K562 (cell line): Measurements from ENCODE around the gene MAMDC4. TPM values are rescaled to one million over a fixed set of nuclear protein-coding genes. Genes with fewer than 3 reads are reported as not detected.

Source experiments
- ADNP ChIP-seq: fragments of 200-800 bp; sonication (Bioruptor generic); IDR thresholded peaks from 2 replicates; pipeline ENCODE4 v1.6.1; 2016; ENCODE audit warnings: missing genetic modification characterization, missing compliant biosample characterization
- CCAR2 ChIP-seq: fragments of 200-400 bp; formaldehyde crosslinking; IDR thresholded peaks from 2 replicates; pipeline ENCODE4 v1.6.1; 2017; ENCODE audit warnings: mild to moderate bottlenecking, low read depth, low read length
- MCM2 ChIP-seq: fragments of 450-650 bp; IDR thresholded peaks from 2 replicates; pipeline ENCODE4 v1.6.1; 2017; ENCODE audit warnings: low read depth, mild to moderate bottlenecking
- MECOM ChIP-seq: fragments of 250-450 bp; sonication (Bioruptor Pico); IDR thresholded peaks from 2 replicates; pipeline ENCODE4 v1.8.0; 2022; ENCODE audit warnings: inconsistent platforms
- PHTF2 ChIP-seq: fragments of 250-450 bp; sonication (Bioruptor Pico); IDR thresholded peaks from 2 replicates; pipeline ENCODE4 v1.5.0; 2021; ENCODE audit warnings: mild to moderate bottlenecking
- POLR2G ChIP-seq: fragments of 200-400 bp; formaldehyde crosslinking; IDR thresholded peaks from 2 replicates; pipeline ENCODE4 v1.6.1; 2017; ENCODE audit warnings: low read depth, mild to moderate bottlenecking, antibody characterized with exemption, low read length, moderate library complexity
- ZC3H8 ChIP-seq: fragments of 450-650 bp; IDR thresholded peaks from 2 replicates; pipeline ENCODE4 v1.6.1; 2017
- ZSCAN32 ChIP-seq: fragments of 450-650 bp; formaldehyde crosslinking; IDR thresholded peaks from 2 replicates; pipeline ENCODE4 v1.4.0; 2020; ENCODE audit warnings: mild to moderate bottlenecking, moderate library complexity
- polyA plus RNA-seq, 8 experiments: library from polyadenylated mRNA; depleted of rRNA in 4 of 8; stranded (reverse) in 5 of 8; unstranded in 3 of 8; fragments of >200 nt; fragmentation: Nextera tagmentation in 2 of 8; fragmentation: Illumina TruSeq in 1 of 8; extraction: Ambion mirVana in 2 of 8; extraction: Trizol in 1 of 8; gene quantifications; 2 replicates each; pipeline versions ENCODE4 v1.2.1 to v1.2.3, GENCODE V29; 2011 to 2014; ENCODE audit warnings: inconsistent platforms in 1 of 8, missing spikeins in 1 of 8
- total RNA-seq, 7 experiments: library from RNA; depleted of rRNA in 6 of 7; stranded (reverse); fragments of >200 nt in 6 of 7; fragmentation: Illumina TruSeq in 2 of 7; extraction: Trizol in 2 of 7; gene quantifications; 2 replicates each; pipeline versions ENCODE4 v1.2.1 to v1.2.3, GENCODE V29; 2011 to 2021; ENCODE audit warnings: low replicate concordance in 1 of 7
- TF ChIP-seq, protein P1 (sequence below): fragments of 200-600 bp; sonication (generic); IDR thresholded peaks from one replicate; pipeline ENCODE4 v1.6.1; 2012; ENCODE audit warnings: mild to moderate bottlenecking, low read depth, low read length, inconsistent platforms
- TF ChIP-seq, protein P2 (sequence below): sonication (generic); formaldehyde crosslinking; IDR thresholded peaks from 2 replicates; pipeline ENCODE4 v1.8.1; 2023; ENCODE audit warnings: missing genetic modification reagents, mild to moderate bottlenecking, borderline replicate concordance

Gene MAMDC4
- total and polyA plus RNA-seq, 9 of the 15 experiments (the other 6 are each of a cell fraction or from before 2014, with no cell fraction given) = 0.03 to 10.8 (median 1.5) TPM

DNA sequence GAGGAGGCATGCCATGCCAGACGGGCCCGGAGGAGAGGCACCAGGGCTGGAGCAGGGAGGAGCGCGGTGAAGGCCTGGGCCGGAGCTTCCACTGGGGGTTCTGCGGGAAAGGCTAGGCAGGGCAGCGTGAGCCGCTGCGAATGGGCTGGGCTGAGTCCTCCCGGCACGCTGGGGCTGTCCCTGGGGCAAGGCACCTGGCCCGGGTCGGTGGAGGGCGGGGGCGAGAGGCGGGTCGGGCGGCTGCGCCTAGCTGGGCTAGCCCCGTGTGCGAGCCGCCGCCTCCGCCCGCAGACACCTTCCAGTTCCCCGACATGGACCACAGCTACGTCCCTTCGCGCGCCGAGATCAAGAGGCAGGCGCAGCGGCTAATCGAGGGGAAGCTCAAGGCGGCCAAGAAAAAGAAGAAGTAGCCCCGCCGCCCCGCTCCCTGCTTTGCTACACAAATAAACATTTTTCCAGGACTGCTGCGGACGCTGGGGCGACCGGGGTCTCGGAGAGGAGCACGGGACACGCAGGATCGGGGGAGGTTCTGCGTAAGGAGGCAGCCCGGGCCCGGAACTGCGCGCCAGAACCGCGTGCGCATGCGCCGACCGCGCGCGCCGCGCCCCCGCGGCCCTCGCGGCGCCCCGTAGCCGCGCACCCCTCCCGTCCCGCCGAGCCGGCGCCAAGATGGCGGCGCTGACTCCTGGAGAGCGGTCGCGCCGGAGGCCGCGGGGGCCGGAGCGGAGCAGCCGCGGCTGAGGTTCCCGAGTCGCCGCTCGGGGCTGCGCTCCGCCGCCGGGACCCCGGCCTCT lies 44.7 kb upstream of the MAMDC4 start, which contains the start of gene RABL6 (continued):
- TF ChIP-seq, protein P1, sequence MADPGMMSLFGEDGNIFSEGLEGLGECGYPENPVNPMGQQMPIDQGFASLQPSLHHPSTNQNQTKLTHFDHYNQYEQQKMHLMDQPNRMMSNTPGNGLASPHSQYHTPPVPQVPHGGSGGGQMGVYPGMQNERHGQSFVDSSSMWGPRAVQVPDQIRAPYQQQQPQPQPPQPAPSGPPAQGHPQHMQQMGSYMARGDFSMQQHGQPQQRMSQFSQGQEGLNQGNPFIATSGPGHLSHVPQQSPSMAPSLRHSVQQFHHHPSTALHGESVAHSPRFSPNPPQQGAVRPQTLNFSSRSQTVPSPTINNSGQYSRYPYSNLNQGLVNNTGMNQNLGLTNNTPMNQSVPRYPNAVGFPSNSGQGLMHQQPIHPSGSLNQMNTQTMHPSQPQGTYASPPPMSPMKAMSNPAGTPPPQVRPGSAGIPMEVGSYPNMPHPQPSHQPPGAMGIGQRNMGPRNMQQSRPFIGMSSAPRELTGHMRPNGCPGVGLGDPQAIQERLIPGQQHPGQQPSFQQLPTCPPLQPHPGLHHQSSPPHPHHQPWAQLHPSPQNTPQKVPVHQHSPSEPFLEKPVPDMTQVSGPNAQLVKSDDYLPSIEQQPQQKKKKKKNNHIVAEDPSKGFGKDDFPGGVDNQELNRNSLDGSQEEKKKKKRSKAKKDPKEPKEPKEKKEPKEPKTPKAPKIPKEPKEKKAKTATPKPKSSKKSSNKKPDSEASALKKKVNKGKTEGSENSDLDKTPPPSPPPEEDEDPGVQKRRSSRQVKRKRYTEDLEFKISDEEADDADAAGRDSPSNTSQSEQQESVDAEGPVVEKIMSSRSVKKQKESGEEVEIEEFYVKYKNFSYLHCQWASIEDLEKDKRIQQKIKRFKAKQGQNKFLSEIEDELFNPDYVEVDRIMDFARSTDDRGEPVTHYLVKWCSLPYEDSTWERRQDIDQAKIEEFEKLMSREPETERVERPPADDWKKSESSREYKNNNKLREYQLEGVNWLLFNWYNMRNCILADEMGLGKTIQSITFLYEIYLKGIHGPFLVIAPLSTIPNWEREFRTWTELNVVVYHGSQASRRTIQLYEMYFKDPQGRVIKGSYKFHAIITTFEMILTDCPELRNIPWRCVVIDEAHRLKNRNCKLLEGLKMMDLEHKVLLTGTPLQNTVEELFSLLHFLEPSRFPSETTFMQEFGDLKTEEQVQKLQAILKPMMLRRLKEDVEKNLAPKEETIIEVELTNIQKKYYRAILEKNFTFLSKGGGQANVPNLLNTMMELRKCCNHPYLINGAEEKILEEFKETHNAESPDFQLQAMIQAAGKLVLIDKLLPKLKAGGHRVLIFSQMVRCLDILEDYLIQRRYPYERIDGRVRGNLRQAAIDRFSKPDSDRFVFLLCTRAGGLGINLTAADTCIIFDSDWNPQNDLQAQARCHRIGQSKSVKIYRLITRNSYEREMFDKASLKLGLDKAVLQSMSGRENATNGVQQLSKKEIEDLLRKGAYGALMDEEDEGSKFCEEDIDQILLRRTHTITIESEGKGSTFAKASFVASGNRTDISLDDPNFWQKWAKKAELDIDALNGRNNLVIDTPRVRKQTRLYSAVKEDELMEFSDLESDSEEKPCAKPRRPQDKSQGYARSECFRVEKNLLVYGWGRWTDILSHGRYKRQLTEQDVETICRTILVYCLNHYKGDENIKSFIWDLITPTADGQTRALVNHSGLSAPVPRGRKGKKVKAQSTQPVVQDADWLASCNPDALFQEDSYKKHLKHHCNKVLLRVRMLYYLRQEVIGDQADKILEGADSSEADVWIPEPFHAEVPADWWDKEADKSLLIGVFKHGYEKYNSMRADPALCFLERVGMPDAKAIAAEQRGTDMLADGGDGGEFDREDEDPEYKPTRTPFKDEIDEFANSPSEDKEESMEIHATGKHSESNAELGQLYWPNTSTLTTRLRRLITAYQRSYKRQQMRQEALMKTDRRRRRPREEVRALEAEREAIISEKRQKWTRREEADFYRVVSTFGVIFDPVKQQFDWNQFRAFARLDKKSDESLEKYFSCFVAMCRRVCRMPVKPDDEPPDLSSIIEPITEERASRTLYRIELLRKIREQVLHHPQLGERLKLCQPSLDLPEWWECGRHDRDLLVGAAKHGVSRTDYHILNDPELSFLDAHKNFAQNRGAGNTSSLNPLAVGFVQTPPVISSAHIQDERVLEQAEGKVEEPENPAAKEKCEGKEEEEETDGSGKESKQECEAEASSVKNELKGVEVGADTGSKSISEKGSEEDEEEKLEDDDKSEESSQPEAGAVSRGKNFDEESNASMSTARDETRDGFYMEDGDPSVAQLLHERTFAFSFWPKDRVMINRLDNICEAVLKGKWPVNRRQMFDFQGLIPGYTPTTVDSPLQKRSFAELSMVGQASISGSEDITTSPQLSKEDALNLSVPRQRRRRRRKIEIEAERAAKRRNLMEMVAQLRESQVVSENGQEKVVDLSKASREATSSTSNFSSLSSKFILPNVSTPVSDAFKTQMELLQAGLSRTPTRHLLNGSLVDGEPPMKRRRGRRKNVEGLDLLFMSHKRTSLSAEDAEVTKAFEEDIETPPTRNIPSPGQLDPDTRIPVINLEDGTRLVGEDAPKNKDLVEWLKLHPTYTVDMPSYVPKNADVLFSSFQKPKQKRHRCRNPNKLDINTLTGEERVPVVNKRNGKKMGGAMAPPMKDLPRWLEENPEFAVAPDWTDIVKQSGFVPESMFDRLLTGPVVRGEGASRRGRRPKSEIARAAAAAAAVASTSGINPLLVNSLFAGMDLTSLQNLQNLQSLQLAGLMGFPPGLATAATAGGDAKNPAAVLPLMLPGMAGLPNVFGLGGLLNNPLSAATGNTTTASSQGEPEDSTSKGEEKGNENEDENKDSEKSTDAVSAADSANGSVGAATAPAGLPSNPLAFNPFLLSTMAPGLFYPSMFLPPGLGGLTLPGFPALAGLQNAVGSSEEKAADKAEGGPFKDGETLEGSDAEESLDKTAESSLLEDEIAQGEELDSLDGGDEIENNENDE = no peak
- TF ChIP-seq, protein P2, sequence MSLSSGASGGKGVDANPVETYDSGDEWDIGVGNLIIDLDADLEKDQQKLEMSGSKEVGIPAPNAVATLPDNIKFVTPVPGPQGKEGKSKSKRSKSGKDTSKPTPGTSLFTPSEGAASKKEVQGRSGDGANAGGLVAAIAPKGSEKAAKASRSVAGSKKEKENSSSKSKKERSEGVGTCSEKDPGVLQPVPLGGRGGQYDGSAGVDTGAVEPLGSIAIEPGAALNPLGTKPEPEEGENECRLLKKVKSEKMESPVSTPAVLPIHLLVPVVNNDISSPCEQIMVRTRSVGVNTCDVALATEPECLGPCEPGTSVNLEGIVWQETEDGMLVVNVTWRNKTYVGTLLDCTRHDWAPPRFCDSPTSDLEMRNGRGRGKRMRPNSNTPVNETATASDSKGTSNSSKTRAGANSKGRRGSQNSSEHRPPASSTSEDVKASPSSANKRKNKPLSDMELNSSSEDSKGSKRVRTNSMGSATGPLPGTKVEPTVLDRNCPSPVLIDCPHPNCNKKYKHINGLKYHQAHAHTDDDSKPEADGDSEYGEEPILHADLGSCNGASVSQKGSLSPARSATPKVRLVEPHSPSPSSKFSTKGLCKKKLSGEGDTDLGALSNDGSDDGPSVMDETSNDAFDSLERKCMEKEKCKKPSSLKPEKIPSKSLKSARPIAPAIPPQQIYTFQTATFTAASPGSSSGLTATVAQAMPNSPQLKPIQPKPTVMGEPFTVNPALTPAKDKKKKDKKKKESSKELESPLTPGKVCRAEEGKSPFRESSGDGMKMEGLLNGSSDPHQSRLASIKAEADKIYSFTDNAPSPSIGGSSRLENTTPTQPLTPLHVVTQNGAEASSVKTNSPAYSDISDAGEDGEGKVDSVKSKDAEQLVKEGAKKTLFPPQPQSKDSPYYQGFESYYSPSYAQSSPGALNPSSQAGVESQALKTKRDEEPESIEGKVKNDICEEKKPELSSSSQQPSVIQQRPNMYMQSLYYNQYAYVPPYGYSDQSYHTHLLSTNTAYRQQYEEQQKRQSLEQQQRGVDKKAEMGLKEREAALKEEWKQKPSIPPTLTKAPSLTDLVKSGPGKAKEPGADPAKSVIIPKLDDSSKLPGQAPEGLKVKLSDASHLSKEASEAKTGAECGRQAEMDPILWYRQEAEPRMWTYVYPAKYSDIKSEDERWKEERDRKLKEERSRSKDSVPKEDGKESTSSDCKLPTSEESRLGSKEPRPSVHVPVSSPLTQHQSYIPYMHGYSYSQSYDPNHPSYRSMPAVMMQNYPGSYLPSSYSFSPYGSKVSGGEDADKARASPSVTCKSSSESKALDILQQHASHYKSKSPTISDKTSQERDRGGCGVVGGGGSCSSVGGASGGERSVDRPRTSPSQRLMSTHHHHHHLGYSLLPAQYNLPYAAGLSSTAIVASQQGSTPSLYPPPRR = no peak
- peak; percentile 83 for TF ChIP-seq POLR2G
- TF ChIP-seq ZC3H8 = no peak
- no peak for TF ChIP-seq MECOM (CRISPR knock-in tag)
- TF ChIP-seq ADNP (tag) = no peak
- TF ChIP-seq MCM2 = no peak
- no peak for TF ChIP-seq PHTF2 (CRISPR knock-in tag)
- no peak for TF ChIP-seq CCAR2
- no peak for TF ChIP-seq ZSCAN32 (CRISPR knock-in tag)
